Endothelial cell of umbilical vein (primary cell): ENCODE data around the gene TRIP11. TPM values are rescaled to one million over a fixed set of nuclear protein-coding genes. Genes with fewer than 3 reads are reported as not detected.

ENCODE experiments used
- BruUV-seq: library from RNA; stranded (reverse); fragments of 400-500 nt; replicated peaks from 2 replicates; lab custom pipeline; 2021; lab: Mats Ljungman, UMichigan
- CTCF ChIA-PET: fragments of 300-600, 350-600 bp; sonication (Branson Sonifier 250); formaldehyde crosslinking; loops from one replicate; lab custom pipeline; 2021; ENCODE audit warnings: antibody characterized with exemption, inconsistent platforms; lab: Charles Lee
- POLR2A ChIA-PET: fragments of 300-600, 350-600 bp; sonication (Branson Sonifier 250); formaldehyde crosslinking; loops from one replicate; lab custom pipeline; 2021; ENCODE audit warnings: antibody characterized with exemption, inconsistent platforms; lab: Charles Lee
- DNase-seq: peaks from one replicate; pipeline ENCODE4 v3.0.0-alpha.2; 2011; ENCODE audit warnings: low read depth, low spot score
- FAIRE-seq: peaks from 2 replicates; lab custom pipeline; 2011; peaks lifted over from hg19 to GRCh38; lab: Jason Lieb, UNC
- H2AFZ ChIP-seq: 2 replicates; pipeline ENCODE4 v1.6.0; 2012; ENCODE audit warnings: low read depth, low read length, control low read depth, inconsistent platforms
- H3K27ac ChIP-seq: 2 replicates; pipeline ENCODE4 v1.5.1; 2011; ENCODE audit warnings: low read depth, mild to moderate bottlenecking, control low read depth, low read length, moderate library complexity; ENCODE audit not compliant: insufficient read depth
- H3K27me3 ChIP-seq, 2 experiments: 2 replicates each; pipeline versions ENCODE4 v1.6.0 to v1.6.1; 2011; ENCODE audit warnings: low read length in 2 of 2, mixed read lengths in 1 of 2; ENCODE audit not compliant: control insufficient read depth in 2 of 2, insufficient read depth in 2 of 2
- H3K36me3 ChIP-seq, 2 experiments: 2 replicates in 1 of 2; 3 replicates in 1 of 2; pipeline ENCODE4 v1.5.1; 2011; ENCODE audit warnings: low read length in 2 of 2, mild to moderate bottlenecking in 1 of 2, moderate library complexity in 1 of 2; ENCODE audit not compliant: control insufficient read depth in 2 of 2, insufficient read depth in 2 of 2; ENCODE audit errors: extremely low read depth in 1 of 2
- H3K4me1 ChIP-seq: 3 replicates; pipeline ENCODE4 v1.5.1; 2011; ENCODE audit warnings: mild to moderate bottlenecking, low read length; ENCODE audit not compliant: control insufficient read depth, insufficient read depth; ENCODE audit errors: extremely low read depth
- H3K4me2 ChIP-seq: 2 replicates; pipeline ENCODE4 v1.6.1; 2011; ENCODE audit warnings: low read length, control low read depth, mixed read lengths; ENCODE audit not compliant: insufficient read depth
- H3K4me3 ChIP-seq, 3 experiments: fragments of 200-600 bp in 1 of 3; sonication (generic), shearing (Covaris generic) in 1 of 3; replicated peaks in 1 of 3; 2 replicates each; pipeline ENCODE4 v1.5.1; 2011 to 2016; ENCODE audit warnings: control low read depth in 3 of 3, low read length in 3 of 3, mild to moderate bottlenecking in 2 of 3, inconsistent platforms in 1 of 3, low read depth in 1 of 3, moderate library complexity in 1 of 3; ENCODE audit not compliant: insufficient read depth in 1 of 3
- H3K79me2 ChIP-seq: 2 replicates; pipeline ENCODE4 v1.6.0; 2012; ENCODE audit warnings: low read length, inconsistent platforms; ENCODE audit not compliant: control insufficient read depth, insufficient read depth
- H3K9ac ChIP-seq: replicated peaks from 2 replicates; pipeline ENCODE3; 2011; ENCODE audit warnings: low read length, control low read depth; ENCODE audit not compliant: insufficient read depth; ENCODE audit errors: extremely low read depth
- H3K9me1 ChIP-seq: replicated peaks from 3 replicates; pipeline ENCODE4 v1.6.0; 2011; ENCODE audit warnings: mild to moderate bottlenecking, low read length; ENCODE audit not compliant: control insufficient read depth, insufficient read depth; ENCODE audit errors: extremely low read depth
- H3K9me3 ChIP-seq: replicated peaks from 2 replicates; pipeline ENCODE4 v1.5.1; 2012; ENCODE audit warnings: low read length, inconsistent platforms; ENCODE audit not compliant: control insufficient read depth, insufficient read depth
- H4K20me1 ChIP-seq: replicated peaks from 2 replicates; pipeline ENCODE3; 2011; ENCODE audit warnings: mild to moderate bottlenecking, low read length; ENCODE audit not compliant: control insufficient read depth, insufficient read depth; ENCODE audit errors: extremely low read depth
- CTCF ChIP-seq, 2 donors: IDR thresholded peaks; 1 replicate in 1 of 2; 2 replicates in 1 of 2; pipeline ENCODE4 v1.5.1; 2011; ENCODE audit warnings: low read length in 2 of 2, mild to moderate bottlenecking in 2 of 2, moderate library complexity in 2 of 2, control low read depth in 1 of 2, inconsistent platforms in 1 of 2, low read depth in 1 of 2; ENCODE audit not compliant: insufficient read depth in 1 of 2; ENCODE audit errors: extremely low read depth in 1 of 2
- EZH2 ChIP-seq: IDR thresholded peaks from 2 replicates; pipeline ENCODE4 v1.6.1; 2012; ENCODE audit warnings: borderline replicate concordance, low read depth, mild to moderate bottlenecking, moderate library complexity, low read length, inconsistent platforms; ENCODE audit not compliant: severe bottlenecking
- FOS ChIP-seq: IDR thresholded peaks from 2 replicates; pipeline ENCODE4 v1.6.1; 2011; ENCODE audit warnings: mild to moderate bottlenecking, low read length, moderate library complexity, borderline replicate concordance; ENCODE audit not compliant: insufficient read depth
- GATA2 ChIP-seq: IDR thresholded peaks from 2 replicates; pipeline ENCODE4 v1.7.0; 2011; ENCODE audit warnings: low read depth, mild to moderate bottlenecking, moderate library complexity, mixed read lengths, low read length; ENCODE audit not compliant: insufficient read length, insufficient read depth
- JUN ChIP-seq: IDR thresholded peaks from 2 replicates; pipeline ENCODE4 v1.6.1; 2011; ENCODE audit warnings: borderline replicate concordance, low read depth; ENCODE audit not compliant: insufficient read length, insufficient read depth
- MAX ChIP-seq: IDR thresholded peaks from 2 replicates; pipeline ENCODE4 v1.6.1; 2011; ENCODE audit not compliant: insufficient read depth, insufficient read length
- MYC ChIP-seq: IDR thresholded peaks from one replicate; pipeline ENCODE4 v1.6.1; 2011; ENCODE audit warnings: mild to moderate bottlenecking, low read depth, low read length
- POLR2AphosphoS5 ChIP-seq: IDR thresholded peaks from 2 replicates; pipeline ENCODE4 v1.6.1; 2012; ENCODE audit warnings: low read depth, mild to moderate bottlenecking, control low read depth, low read length, moderate library complexity; ENCODE audit not compliant: insufficient read depth
- dilution Hi-C: fragments of 300-500 bp; cut with MboI; formaldehyde crosslinking; loops from one replicate; pipeline ENCODE4 v1.15.0; 2019; ENCODE audit warnings: low sequenced_read_pairs; ENCODE audit not compliant: extremely low pct_ligation_motif_present
- intact Hi-C: fragments of 100-400 bp; cut with micrococcal nuclease; formaldehyde crosslinking; loops from one replicate; pipeline ENCODE4 v1.10.0; 2022
- polyA plus RNA-seq, 4 experiments: library from polyadenylated mRNA; depleted of rRNA in 3 of 4; stranded (reverse) in 3 of 4; unstranded in 1 of 4; fragments of >200 nt; gene quantifications; 2 replicates each; pipeline versions ENCODE4 v1.2.1 to v1.2.3, GENCODE V29; 2011 to 2012; ENCODE audit warnings: missing spikeins in 1 of 4
- total RNA-seq: library from RNA; stranded (reverse); gene quantifications from 2 replicates; pipeline ENCODE4 v1.2.3, GENCODE V29; 2021

The TRIP11 gene
- total and polyA plus RNA-seq, 2 donors (not counting 3 experiments of a cell fraction or from before 2014, with no cell fraction given) = 7.0 to 58.0 TPM

GRCh38 chr14:91980157-91980556 lies 59.7 kb downstream of the TRIP11 start:
- Histone ChIP-seq H3K27me3 (no peaks in the 10 kb centered on the region), H3K4me1 (peaks cover 34% of the 10 kb centered on the region), H3K9me1 (no peaks in the 10 kb centered on the region), H3K79me2 (peaks cover 7% of the 10 kb centered on the region), H3K9me3 (no peaks in the 10 kb centered on the region), H3K9ac (no peak overlapping the region), H2AFZ (no peak overlapping the region), H3K4me3 (no peak overlapping the region), H3K4me2 (peak overlapping the region; percentile 62), H3K36me3 (peaks cover 0 to 2% of the 10 kb centered on the region in 2 experiments), H4K20me1 (no peaks in the 10 kb centered on the region), H3K27ac (peak overlapping the region; percentile 71)
- dilution Hi-C loops (no loop called here), intact Hi-C loops (loop anchor here (1.0 to 5.0 kb wide), 4 partner anchors 17 to 477 kb away; partner anchors contain the start of genes ATXN3 and FBLN5)
- BruUV-seq = no TSS peak
- ChIA-PET POLR2A (no interaction called here), CTCF (interaction anchor here (0.6 to 2.7 kb wide), 4 partner anchors 13 to 267 kb away, joined by 3 to 34 read pairs (median 4); no protein-coding TSS in a partner anchor)
- peak; percentile 94 for DNase-seq
- FAIRE-seq = peak; percentile 92
- TF ChIP-seq FOS (peak; percentile 99), EZH2 (no peak), POLR2AphosphoS5 (peak; percentile 44), JUN (peak; percentile 86), GATA2 (peak; percentile 88), MYC (no peak), MAX (no peak)

GRCh38 chr14:91977884-91978283 lies 62.0 kb downstream of the TRIP11 start:
- no peaks in the 10 kb centered on the region for H3K27me3 ChIP-seq
- H3K4me1 ChIP-seq = peaks cover 12% of the 10 kb centered on the region
- no peak overlapping the region for H3K4me3 ChIP-seq
- TF ChIP-seq EZH2 (no peak), POLR2AphosphoS5 (no peak), MYC (no peak), FOS (no peak), CTCF (IDR thresholded peaks at IDR 0.05; ENCODE audit: extremely low read depth in 1 of 2, insufficient read depth in 1 of 2, low read depth in 1 of 2, low read length in 2 of 2) (no peak), MAX (no peak)
- dilution Hi-C loops (no loop called here), intact Hi-C loops (no loop called here)
- BruUV-seq = no TSS peak
- peaks cover 4% of the 10 kb centered on the region for H3K79me2 ChIP-seq
- H3K36me3 ChIP-seq = peaks cover 2 to 6% of the 10 kb centered on the region in 2 experiments
- DNase-seq (no peak), FAIRE-seq (no peak)
- no peaks in the 10 kb centered on the region for H3K9me3 ChIP-seq
- ChIA-PET CTCF (interaction anchor here (5.0 kb wide), 1 partner anchor 19 kb away, joined by 29 read pairs; no protein-coding TSS in a partner anchor), POLR2A (no interaction called here)
- no peak overlapping the region for H3K4me2 ChIP-seq
- no peaks in the 10 kb centered on the region for H4K20me1 ChIP-seq
- H3K9ac ChIP-seq = no peak overlapping the region
- no peaks in the 10 kb centered on the region for H3K9me1 ChIP-seq
- H3K27ac ChIP-seq = no peak overlapping the region
- no peak overlapping the region for H2AFZ ChIP-seq
